Activated CD4-positive, alpha-beta memory T cell treated with anti-CD3 and anti-CD28 coated beads for 36 hours (primary cell): ENCODE measurements around the gene NDRG3. TPM values are rescaled to one million over a fixed set of nuclear protein-coding genes. Genes with fewer than 3 reads are reported as not detected.

Experiments
- CTCF ChIA-PET: fragments of 350-600 bp; sonication (Branson Sonifier 250); formaldehyde crosslinking; loops from one replicate; lab custom pipeline; 2021; ENCODE audit warnings: antibody characterized with exemption, inconsistent platforms; lab: Charles Lee
- POLR2A ChIA-PET: fragments of 350-600 bp; sonication (Branson Sonifier 250); formaldehyde crosslinking; loops from one replicate; lab custom pipeline; 2021; ENCODE audit warnings: antibody characterized with exemption; lab: Charles Lee
- DNase-seq: peaks from one replicate; pipeline ENCODE4 v3.0.0-alpha.2; 2020
- H3K27ac Mint-ChIP-seq: one replicate; pipeline ENCODE4 v1.8.0; 2021; ENCODE audit warnings: mixed read lengths
- H3K27me3 Mint-ChIP-seq: one replicate; pipeline ENCODE4 v1.8.0; 2021; ENCODE audit warnings: mixed read lengths
- H3K36me3 Mint-ChIP-seq: one replicate; pipeline ENCODE4 v1.8.0; 2021; ENCODE audit warnings: mixed read lengths
- H3K4me1 Mint-ChIP-seq: one replicate; pipeline ENCODE4 v1.8.0; 2021; ENCODE audit warnings: low read depth, mixed read lengths
- H3K4me3 Mint-ChIP-seq: one replicate; pipeline ENCODE4 v1.8.0; 2021; ENCODE audit warnings: mild to moderate bottlenecking, mixed read lengths
- H3K9me3 Mint-ChIP-seq: one replicate; pipeline ENCODE4 v1.8.0; 2021; ENCODE audit warnings: mixed read lengths
- intact Hi-C: fragments of 100-400 bp; cut with micrococcal nuclease; formaldehyde crosslinking; loops from one replicate; pipeline ENCODE4 v1.15.1; 2023
- total RNA-seq, 2 experiments: library from RNA; stranded (reverse); gene quantifications; one replicate each; pipeline ENCODE4 v1.2.3, GENCODE V29; 2021

Gene NDRG3
- total RNA-seq, 2 experiments from 2014 or later: 29.9 to 33.1 TPM

DNA sequence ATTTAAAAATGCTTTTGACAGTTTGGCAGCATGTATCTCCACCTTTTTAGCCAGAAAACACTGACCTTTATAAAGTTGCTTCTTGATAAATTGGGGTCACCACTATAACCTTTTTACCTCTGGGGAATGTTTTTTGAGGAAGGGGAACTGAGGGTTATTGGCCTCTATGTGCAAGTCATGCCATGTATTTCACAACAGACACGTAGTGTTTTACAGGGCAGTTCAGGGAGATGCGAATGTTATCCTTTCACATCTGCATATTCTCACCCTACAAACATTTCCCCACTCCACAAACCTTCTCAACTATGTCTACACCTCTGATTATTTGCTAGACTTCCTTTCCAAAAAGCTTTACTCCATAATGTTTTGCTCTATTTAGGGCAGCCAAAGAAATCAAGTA, 82.9 kb downstream of the NDRG3 start:
- CTCF ChIA-PET: no interaction called here

DNA sequence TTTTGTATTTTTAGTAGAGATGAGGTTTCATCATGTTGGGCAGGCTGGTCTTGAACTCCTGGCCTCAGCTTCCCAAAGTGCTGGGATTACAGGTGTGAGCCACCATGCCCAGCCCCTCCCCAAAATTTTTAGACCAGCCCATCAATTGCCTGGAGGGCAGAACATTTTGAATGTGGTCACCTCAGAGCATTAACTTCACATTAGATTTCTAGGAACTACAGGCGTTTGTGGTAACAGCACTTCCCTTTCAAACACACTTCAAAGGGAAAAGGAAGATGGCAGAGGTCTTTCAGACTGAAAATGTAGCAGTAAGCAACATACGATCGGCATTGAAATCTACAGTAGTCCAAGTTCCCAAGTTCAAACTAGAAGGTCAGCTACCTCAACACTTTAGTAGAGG, 87.6 kb downstream of the NDRG3 start:
- no peak overlapping the region for H3K4me3 Mint-ChIP-seq
- H3K4me1 Mint-ChIP-seq: peaks cover 13% of the 10 kb centered on the region
- H3K9me3 Mint-ChIP-seq: no peaks in the 10 kb centered on the region
- no peaks in the 10 kb centered on the region for H3K27me3 Mint-ChIP-seq
- peak overlapping the region; percentile 40 for H3K27ac Mint-ChIP-seq
- H3K36me3 Mint-ChIP-seq: peaks cover 5% of the 10 kb centered on the region
- POLR2A ChIA-PET: interaction anchor here (0.6 to 1.1 kb wide), 2 partner anchors 14 to 62 kb away, joined by 3 read pairs; no protein-coding TSS in a partner anchor
- CTCF ChIA-PET: interaction anchor here (1.3 to 2.4 kb wide), 2 partner anchors 16 to 150 kb away, joined by 3 to 9 read pairs; no protein-coding TSS in a partner anchor
- intact Hi-C loops: no loop called here
- no peak for DNase-seq

More for the DNA sequence above, 82.9 kb downstream of the NDRG3 start:
- H3K27ac Mint-ChIP-seq: no peak overlapping the region
- POLR2A ChIA-PET: no interaction called here
- H3K36me3 Mint-ChIP-seq: peaks cover 7% of the 10 kb centered on the region
- no peaks in the 10 kb centered on the region for H3K27me3 Mint-ChIP-seq
- no peak for DNase-seq
- H3K9me3 Mint-ChIP-seq: no peaks in the 10 kb centered on the region
- H3K4me3 Mint-ChIP-seq: no peak overlapping the region
- peaks cover 9% of the 10 kb centered on the region for H3K4me1 Mint-ChIP-seq
- intact Hi-C loops: no loop called here

DNA sequence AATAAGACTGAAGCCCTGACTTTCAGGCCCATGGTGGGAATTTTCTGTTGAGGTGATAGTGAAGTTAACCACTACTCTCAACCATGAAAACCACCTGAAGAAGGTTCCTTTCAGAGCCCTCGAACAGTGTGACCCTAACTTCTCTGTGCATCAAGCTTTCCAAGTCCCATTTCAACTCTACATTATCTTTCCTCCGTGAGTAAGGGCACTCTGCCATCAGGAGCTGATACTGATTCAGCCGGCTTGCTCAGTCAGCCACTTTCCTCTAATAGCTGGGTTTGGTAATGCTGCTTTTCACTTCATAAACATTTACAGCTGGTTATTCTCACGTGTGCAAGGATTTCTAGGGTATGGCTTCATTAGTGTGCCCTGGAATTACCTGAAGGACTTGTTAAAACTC, 89.2 kb downstream of the NDRG3 start:
- Mint-ChIP-seq H3K36me3 (peaks cover 8% of the 10 kb centered on the region), H3K4me3 (no peak overlapping the region), H3K27ac (no peak overlapping the region), H3K9me3 (no peaks in the 10 kb centered on the region), H3K4me1 (peaks cover 13% of the 10 kb centered on the region), H3K27me3 (no peaks in the 10 kb centered on the region)
- CTCF ChIA-PET: interaction anchor here (2.4 kb wide), 1 partner anchor 152 kb away, joined by 9 read pairs; no protein-coding TSS in a partner anchor
- DNase-seq: no peak
- POLR2A ChIA-PET: interaction anchor here (2.5 kb wide), 1 partner anchor 11 kb away, joined by 9 read pairs; the partner anchor contains the start of gene SLA2
- intact Hi-C loops: no loop called here

DNA sequence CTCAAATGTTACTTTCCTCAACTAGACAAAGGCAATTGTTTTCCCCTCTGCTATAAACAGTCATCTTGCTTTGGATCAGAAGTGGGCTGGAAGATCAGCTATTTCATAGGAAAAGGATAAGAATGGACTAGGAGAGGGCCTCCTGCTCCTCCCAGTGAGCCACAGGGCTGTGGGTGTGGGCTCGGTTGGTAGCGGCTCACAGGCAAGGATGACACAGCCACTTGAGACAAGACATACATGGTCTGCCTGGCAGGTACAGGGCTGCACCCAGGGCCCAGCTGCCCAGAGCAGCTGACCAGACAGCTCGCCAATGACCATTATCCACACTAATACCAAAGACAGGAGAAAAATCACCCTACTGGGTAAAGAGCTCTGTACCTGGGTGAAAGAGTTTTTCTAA, 90.9 kb downstream of the NDRG3 start:
- Mint-ChIP-seq H3K4me1 (peaks cover 13% of the 10 kb centered on the region), H3K9me3 (no peaks in the 10 kb centered on the region), H3K27ac (no peak overlapping the region), H3K36me3 (peaks cover 9% of the 10 kb centered on the region), H3K4me3 (no peak overlapping the region), H3K27me3 (no peaks in the 10 kb centered on the region)
- intact Hi-C loops: no loop called here
- DNase-seq: no peak
- ChIA-PET POLR2A (interaction anchor here (1.0 to 2.5 kb wide), 2 partner anchors 9 to 11 kb away, joined by 4 to 9 read pairs; partner anchors contain the start of gene SLA2), CTCF (interaction anchor here (0.5 to 0.9 kb wide), 2 partner anchors 122 to 154 kb away, joined by 3 to 4 read pairs; no protein-coding TSS in a partner anchor)

DNA sequence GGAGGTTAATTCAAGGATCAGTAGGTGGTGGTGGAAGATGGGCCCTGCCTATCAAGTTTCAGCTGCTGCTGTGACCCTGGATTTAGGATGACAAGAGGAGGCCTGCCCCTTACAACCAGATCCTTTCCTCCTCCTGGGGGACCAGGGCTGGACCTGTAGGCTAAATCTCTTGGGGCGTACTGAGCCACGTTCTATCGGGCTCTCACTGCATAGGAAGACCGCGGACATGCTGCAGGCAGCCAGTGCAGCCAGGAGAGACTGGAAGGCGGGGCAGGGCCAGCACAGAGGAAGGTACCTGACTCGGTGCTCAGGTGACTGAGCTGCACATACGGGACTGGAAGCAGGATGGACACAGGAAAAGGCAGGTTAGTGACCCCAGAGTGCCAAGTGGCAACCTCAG, 91.4 kb downstream of the NDRG3 start:
- DNase-seq: no peak
- peaks cover 13% of the 10 kb centered on the region for H3K4me1 Mint-ChIP-seq

DNA sequence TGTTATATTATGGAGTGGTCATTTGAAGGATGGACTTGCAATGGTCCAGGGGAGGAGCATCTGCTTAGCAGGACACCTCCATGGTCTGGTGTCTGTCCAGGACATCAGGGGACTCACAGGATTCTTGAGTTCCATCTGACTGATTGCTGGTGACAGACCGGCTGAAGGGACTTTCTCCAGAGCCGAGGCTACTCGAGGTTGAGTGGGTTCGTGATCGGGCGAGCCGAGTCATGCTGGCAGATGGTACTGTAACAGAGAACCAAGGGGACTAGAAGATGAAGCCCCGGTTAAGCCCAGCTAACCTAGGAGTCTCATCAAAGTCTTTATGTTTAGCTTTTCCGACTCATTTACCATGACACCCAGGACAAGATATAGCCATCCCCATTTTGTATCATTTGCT, 92.4 kb downstream of the NDRG3 start:
- Mint-ChIP-seq H3K4me1 (peaks cover 7% of the 10 kb centered on the region), H3K9me3 (no peaks in the 10 kb centered on the region), H3K27ac (no peak overlapping the region), H3K27me3 (no peaks in the 10 kb centered on the region), H3K4me3 (no peak overlapping the region), H3K36me3 (peaks cover 9% of the 10 kb centered on the region)
- CTCF ChIA-PET: interaction anchor here (0.9 kb wide), 1 partner anchor 42 kb away, joined by 3 read pairs; no protein-coding TSS in a partner anchor
- intact Hi-C loops: no loop called here
- POLR2A ChIA-PET: no interaction called here
- DNase-seq: no peak

More for the DNA sequence above, 91.4 kb downstream of the NDRG3 start:
- intact Hi-C loops: no loop called here
- ChIA-PET CTCF (no interaction called here), POLR2A (interaction anchor here (2.5 kb wide), 1 partner anchor 9 kb away, joined by 9 read pairs; the partner anchor contains the start of gene SLA2)
- H3K4me3 Mint-ChIP-seq: no peak overlapping the region
- peaks cover 9% of the 10 kb centered on the region for H3K36me3 Mint-ChIP-seq
- no peaks in the 10 kb centered on the region for H3K9me3 Mint-ChIP-seq
- H3K27ac Mint-ChIP-seq: no peak overlapping the region
- H3K27me3 Mint-ChIP-seq: no peaks in the 10 kb centered on the region

DNA sequence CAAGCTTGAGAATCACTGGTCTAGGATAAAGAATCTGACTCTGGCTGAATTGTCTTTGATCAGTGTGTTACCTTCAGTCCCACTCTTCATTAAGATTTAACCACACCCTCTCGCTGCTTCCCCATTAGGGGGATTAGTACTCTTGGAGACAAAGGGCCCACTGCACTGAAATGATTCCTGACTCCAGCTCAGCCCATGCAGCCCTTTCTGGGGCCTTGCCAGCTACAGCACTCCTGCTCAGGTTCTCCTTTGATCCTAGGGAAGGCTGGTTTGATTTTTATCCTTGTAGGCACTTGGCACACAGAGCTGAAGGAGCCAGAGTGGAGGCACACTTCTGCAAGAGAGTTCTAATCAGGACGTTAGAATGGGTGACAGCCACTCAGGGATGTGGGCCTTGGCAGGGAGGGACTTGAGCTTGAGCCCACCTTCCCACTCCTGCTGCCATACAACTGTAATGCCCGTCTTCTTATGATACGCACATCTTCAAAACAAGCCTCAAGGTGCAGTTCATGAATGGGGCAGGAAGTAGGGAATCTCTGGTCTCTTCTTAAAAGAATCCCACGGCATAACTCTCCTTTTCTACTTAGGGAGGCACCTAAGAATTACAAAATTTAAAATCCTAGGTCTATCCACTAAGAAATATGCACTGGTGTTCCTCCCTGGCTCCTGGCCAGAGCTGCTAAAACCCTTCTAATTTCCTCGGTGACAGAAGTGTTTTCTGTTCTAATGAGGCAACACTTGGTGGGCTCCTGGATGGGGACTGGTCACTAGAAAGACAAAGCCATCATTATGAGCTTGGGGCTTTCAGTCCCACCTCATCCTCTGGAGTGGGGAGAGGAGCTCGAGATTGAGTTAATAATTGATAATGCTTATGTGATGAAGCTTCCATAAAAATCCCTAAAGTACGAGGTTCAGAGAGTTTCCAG, 98.4 kb downstream of the NDRG3 start:
- Mint-ChIP-seq H3K4me3 (no peak overlapping the region), H3K27me3 (no peaks in the 10 kb centered on the region), H3K9me3 (no peaks in the 10 kb centered on the region), H3K4me1 (peaks cover 37% of the 10 kb centered on the region), H3K27ac (peak overlapping the region; percentile 67), H3K36me3 (peaks cover 19% of the 10 kb centered on the region)
- ChIA-PET POLR2A (interaction anchor here (1.4 to 1.5 kb wide), 2 partner anchors 15 to 86 kb away, joined by 4 to 5 read pairs; no protein-coding TSS in a partner anchor), CTCF (interaction anchor here (0.6 to 0.9 kb wide), 3 partner anchors 34 to 126 kb away, joined by 3 to 6 read pairs (median 3); partner anchors contain the start of gene DSN1)
- no peak for DNase-seq
- intact Hi-C loops: no loop called here

DNA sequence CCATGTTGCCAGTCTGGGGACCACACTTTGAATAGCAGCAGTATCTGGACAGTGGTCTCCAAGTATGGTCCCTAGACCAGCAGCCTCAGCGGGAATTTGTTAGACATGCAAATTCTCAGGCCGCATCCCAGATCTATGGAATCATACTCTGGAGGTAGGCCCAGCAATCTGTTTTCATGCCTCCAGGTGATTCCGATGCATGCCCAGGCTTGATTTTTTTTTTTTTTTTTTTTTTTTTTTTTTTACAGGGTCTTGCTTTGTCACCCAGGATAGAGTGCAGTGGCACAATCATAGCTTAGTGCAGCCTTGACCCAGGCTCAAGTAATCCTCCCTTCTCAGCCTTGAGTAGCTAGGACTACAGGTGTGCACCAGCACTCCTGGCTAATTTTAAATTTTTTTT, 99.2 kb downstream of the NDRG3 start:
- Mint-ChIP-seq H3K27me3 (no peaks in the 10 kb centered on the region), H3K4me1 (peaks cover 44% of the 10 kb centered on the region), H3K4me3 (peak overlapping the region; percentile 97), H3K27ac (peak overlapping the region; percentile 100), H3K9me3 (no peaks in the 10 kb centered on the region), H3K36me3 (peaks cover 21% of the 10 kb centered on the region)
- no peak for DNase-seq
- intact Hi-C loops: no loop called here
- POLR2A ChIA-PET: interaction anchor here (1.5 to 1.9 kb wide), 5 partner anchors 9 to 162 kb away, joined by 3 to 13 read pairs (median 5); partner anchors contain the start of genes DSN1 and RAB5IF
- CTCF ChIA-PET: interaction anchor here (0.7 to 3.6 kb wide), 4 partner anchors 17 to 108 kb away, joined by 3 to 17 read pairs (median 6); no protein-coding TSS in a partner anchor

DNA sequence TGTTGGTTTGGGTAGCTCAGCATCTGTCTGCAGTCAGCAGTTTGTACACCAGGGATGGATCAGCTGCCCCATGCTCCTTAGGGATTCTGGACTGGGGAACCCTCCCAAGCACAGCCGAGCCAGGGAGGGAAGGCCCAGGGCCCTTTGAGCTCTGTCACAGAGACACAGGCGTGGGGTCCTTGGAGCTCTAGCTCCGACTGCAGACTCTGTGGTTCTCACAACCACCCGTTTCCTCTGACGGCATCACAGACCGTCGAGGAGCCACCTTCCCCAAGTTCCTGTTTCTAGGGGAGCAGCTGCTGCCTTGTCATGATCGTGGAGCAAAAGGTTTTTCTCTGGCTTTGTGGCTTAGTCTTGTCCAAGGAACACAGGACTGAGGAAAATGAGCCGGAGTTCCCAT, 99.9 kb downstream of the NDRG3 start, which contains the start of gene SLA2:
Gene SLA2, minus strand, starts transcription at position 199 of the 400 bp plus-strand sequence. CDS start 4,861 bp downstream, outside the sequence.
- peak; percentile 81 for DNase-seq
- Mint-ChIP-seq H3K27ac (peak within 1 kb of the TSS; percentile 100), H3K4me1 (peaks cover 47% of the 10 kb centered on the region), H3K9me3 (no peaks in the 10 kb centered on the region), H3K27me3 (no peaks in the 10 kb centered on the region), H3K36me3 (peaks cover 22% of the 10 kb centered on the region), H3K4me3 (peak within 1 kb of the TSS; percentile 97)
- POLR2A ChIA-PET: interaction anchor here (0.6 to 2.5 kb wide), 9 partner anchors 10 to 190 kb away, joined by 3 to 15 read pairs (median 5); partner anchors contain the start of genes DSN1, RAB5IF and TGIF2
- CTCF ChIA-PET: interaction anchor here (0.8 to 3.6 kb wide), 12 partner anchors 16 to 692 kb away, joined by 3 to 17 read pairs (median 4); partner anchors contain the start of genes DSN1, RAB5IF and SCAND1
- intact Hi-C loops: loop anchor here (2.0 kb wide), 3 partner anchors 15 to 101 kb away; partner anchors contain the start of gene NDRG3

DNA sequence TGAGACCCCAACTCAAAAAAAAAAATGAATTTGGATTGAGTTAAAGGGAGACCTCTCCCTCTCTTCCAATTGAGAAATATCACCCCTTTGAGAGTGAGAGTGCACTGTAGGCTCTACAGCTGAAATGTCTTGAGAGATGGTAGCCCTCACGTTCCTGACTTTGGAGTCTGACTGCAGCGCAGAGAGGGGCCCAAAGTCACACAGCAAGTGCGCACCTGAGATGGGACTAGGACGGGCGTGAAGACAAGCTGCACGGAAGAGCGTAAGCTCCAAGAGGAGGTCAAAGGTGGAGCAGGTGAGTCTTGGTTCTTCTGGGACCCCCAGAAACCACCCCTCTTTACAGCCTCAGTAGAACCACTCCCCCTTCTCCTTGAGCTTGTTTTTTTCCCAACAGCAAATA, 100.5 kb downstream of the NDRG3 start:
- Mint-ChIP-seq H3K4me3 (peak overlapping the region; percentile 97), H3K27ac (peak overlapping the region; percentile 100), H3K4me1 (peaks cover 47% of the 10 kb centered on the region), H3K36me3 (peaks cover 25% of the 10 kb centered on the region), H3K9me3 (no peaks in the 10 kb centered on the region), H3K27me3 (no peaks in the 10 kb centered on the region)
- POLR2A ChIA-PET: interaction anchor here (0.6 to 2.5 kb wide), 9 partner anchors 10 to 291 kb away, joined by 3 to 15 read pairs (median 4); partner anchors contain the start of genes DSN1, RAB5IF and TGIF2
- CTCF ChIA-PET: interaction anchor here (0.8 to 3.6 kb wide), 12 partner anchors 16 to 691 kb away, joined by 3 to 17 read pairs (median 4); partner anchors contain the start of genes DSN1, RAB5IF and SCAND1
- intact Hi-C loops: loop anchor here (2.0 kb wide), 3 partner anchors 15 to 101 kb away; partner anchors contain the start of gene NDRG3
- no peak for DNase-seq

DNA sequence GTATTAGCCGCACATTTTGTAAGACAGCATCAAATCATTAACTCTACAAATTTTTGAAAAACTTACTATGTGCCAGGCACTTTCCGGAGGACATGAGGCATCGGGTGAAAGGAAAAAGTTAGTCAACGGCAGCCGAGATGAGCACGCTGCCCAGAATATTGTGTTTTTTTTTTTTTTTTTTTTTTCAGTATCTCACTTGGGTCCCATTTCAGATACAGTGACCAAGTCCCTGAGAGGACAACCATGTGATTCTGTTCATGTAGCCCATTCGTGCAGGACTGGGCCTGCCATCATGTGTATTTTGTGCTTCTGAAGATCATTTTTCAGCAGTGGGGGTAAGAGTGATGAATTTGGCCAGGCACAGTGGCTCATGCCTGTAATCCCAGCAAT, 101.2 kb downstream of the NDRG3 start:
- Mint-ChIP-seq H3K4me3 (peak overlapping the region; percentile 97), H3K36me3 (peaks cover 27% of the 10 kb centered on the region), H3K27me3 (no peaks in the 10 kb centered on the region), H3K4me1 (peaks cover 47% of the 10 kb centered on the region), H3K27ac (peak overlapping the region; percentile 100), H3K9me3 (no peaks in the 10 kb centered on the region)
- DNase-seq: peak; percentile 78
- intact Hi-C loops: loop anchor here (1.0 to 5.0 kb wide), 6 partner anchors 14 to 128 kb away; partner anchors contain the start of genes DSN1, NDRG3 and TGIF2
- ChIA-PET CTCF (interaction anchor here (0.6 to 3.6 kb wide), 8 partner anchors 15 to 219 kb away, joined by 3 to 17 read pairs (median 3); partner anchors contain the start of gene RAB5IF), POLR2A (interaction anchor here (0.6 to 3.0 kb wide), 9 partner anchors 11 to 191 kb away, joined by 3 to 15 read pairs (median 4); partner anchors contain the start of genes DSN1, RAB5IF and TGIF2)
